Astrocyte (in vitro differentiated cells and primary cell): Measurements from ENCODE around the gene LAP3.

Experiments
- EZH2 ChIP-seq: IDR thresholded peaks from 2 replicates; pipeline ENCODE4 v1.6.1; 2012; ENCODE audit warnings: mild to moderate bottlenecking, low read length, inconsistent platforms; ENCODE audit not compliant: insufficient read depth
- TF ChIP-seq, protein P1 (sequence below): IDR thresholded peaks from 2 replicates; pipeline ENCODE4 v1.5.1; 2011; ENCODE audit warnings: low read depth, mild to moderate bottlenecking, inconsistent platforms, low read length, moderate library complexity; ENCODE audit not compliant: insufficient read depth

DNA sequence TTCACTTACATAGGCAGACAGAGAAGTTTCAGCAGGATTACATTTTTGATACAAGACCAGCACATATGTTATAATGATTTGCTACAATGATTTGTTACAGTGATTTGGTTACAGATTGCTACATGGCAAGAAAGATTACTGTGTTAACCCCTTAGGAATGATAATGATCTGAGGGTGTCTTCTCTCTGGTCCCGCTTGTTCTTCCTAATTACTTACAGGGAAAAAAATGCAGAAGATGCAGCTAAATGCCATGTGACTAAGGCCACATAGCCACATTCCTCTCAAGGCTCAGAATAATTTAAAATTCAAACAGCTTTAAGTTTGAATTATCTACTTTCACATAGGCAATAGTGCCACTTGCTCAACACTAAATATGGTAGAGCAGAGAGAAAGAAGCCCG lies 9.7 kb upstream of the LAP3 start:
- TF ChIP-seq, protein P1, sequence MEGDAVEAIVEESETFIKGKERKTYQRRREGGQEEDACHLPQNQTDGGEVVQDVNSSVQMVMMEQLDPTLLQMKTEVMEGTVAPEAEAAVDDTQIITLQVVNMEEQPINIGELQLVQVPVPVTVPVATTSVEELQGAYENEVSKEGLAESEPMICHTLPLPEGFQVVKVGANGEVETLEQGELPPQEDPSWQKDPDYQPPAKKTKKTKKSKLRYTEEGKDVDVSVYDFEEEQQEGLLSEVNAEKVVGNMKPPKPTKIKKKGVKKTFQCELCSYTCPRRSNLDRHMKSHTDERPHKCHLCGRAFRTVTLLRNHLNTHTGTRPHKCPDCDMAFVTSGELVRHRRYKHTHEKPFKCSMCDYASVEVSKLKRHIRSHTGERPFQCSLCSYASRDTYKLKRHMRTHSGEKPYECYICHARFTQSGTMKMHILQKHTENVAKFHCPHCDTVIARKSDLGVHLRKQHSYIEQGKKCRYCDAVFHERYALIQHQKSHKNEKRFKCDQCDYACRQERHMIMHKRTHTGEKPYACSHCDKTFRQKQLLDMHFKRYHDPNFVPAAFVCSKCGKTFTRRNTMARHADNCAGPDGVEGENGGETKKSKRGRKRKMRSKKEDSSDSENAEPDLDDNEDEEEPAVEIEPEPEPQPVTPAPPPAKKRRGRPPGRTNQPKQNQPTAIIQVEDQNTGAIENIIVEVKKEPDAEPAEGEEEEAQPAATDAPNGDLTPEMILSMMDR, result no peak
- TF ChIP-seq EZH2, result no peak
